Kidney (tissue), 14 donors: Measurements from ENCODE around the gene KIF16B. TPM values are rescaled to one million over a fixed set of nuclear protein-coding genes. Genes with fewer than 3 reads are reported as not detected.

Experiments
- DNase-seq, 5 donors: peaks; one replicate each; pipeline ENCODE4 v3.0.0-alpha.2; 2013 to 2020
- FAIRE-seq: peaks from 2 replicates; lab custom pipeline; 2012; peaks lifted over from hg19 to GRCh38; lab: Jason Lieb, UNC
- H3K27ac ChIP-seq, 2 donors: one replicate each; pipeline ENCODE4 v1.7.0; 2013; ENCODE audit warnings: low read depth in 2 of 2, low read length in 2 of 2, inconsistent platforms in 1 of 2
- H3K27me3 ChIP-seq: one replicate; pipeline ENCODE4 v1.7.1; 2013; ENCODE audit warnings: low read length, inconsistent platforms; ENCODE audit not compliant: control insufficient read depth, insufficient read depth
- H3K36me3 ChIP-seq, 3 donors: one replicate each; pipeline versions ENCODE4 v1.7.0 to v1.7.1; 2013; ENCODE audit warnings: low read length in 3 of 3, control low read depth in 1 of 3, inconsistent platforms in 1 of 3; ENCODE audit not compliant: insufficient read depth in 3 of 3, control insufficient read depth in 2 of 3
- H3K4me1 ChIP-seq, 3 donors: one replicate each; pipeline versions ENCODE4 v1.7.0 to v1.7.1; 2013; ENCODE audit warnings: low read length in 3 of 3, inconsistent platforms in 1 of 3, low read depth in 1 of 3; ENCODE audit not compliant: control insufficient read depth in 2 of 3, insufficient read depth in 2 of 3
- H3K4me3 ChIP-seq, 3 donors: one replicate each; pipeline versions ENCODE4 v1.7.0 to v1.8.1; 2013; ENCODE audit warnings: low read length in 3 of 3, control low read depth in 1 of 3, inconsistent platforms in 1 of 3
- H3K9ac ChIP-seq, 3 donors: one replicate each; pipeline versions ENCODE4 v1.7.0 to v1.7.1; 2013; ENCODE audit warnings: low read length in 3 of 3, control low read depth in 1 of 3, inconsistent platforms in 1 of 3
- H3K9me3 ChIP-seq, 3 donors: one replicate each; pipeline versions ENCODE4 v1.7.0 to v1.7.1; 2013; ENCODE audit warnings: low read length in 3 of 3, control low read depth in 1 of 3, inconsistent platforms in 1 of 3; ENCODE audit not compliant: control insufficient read depth in 2 of 3, insufficient read depth in 1 of 3
- intact Hi-C: fragments of 100-400 bp; cut with DNase I; formaldehyde crosslinking; loops from one replicate; pipeline ENCODE4 v1.11.1; 2022
- polyA plus RNA-seq: library from polyadenylated mRNA; stranded (reverse); fragments of 350-450 nt; fragmentation: Illumina TruSeq; extraction: RNeasy Lipid Tissue Mini Kit (QIAGEN cat#74804); gene quantifications from one replicate; pipeline ENCODE4 v1.2.3, GENCODE V29; 2014; ENCODE audit warnings: low read depth, low replicate concordance; ENCODE audit not compliant: insufficient read depth
- total RNA-seq: library from RNA; stranded (reverse); fragmentation: NEBNext Ultra II Directional; extraction: Animal tissue kit (Norgen Biotek cat#: 25700); gene quantifications from one replicate; pipeline ENCODE4 v1.2.1, GENCODE V29; 2021
- TF ChIP-seq, protein P1 (sequence below): IDR thresholded peaks from 3 replicates; pipeline ENCODE4 v1.5.1; 2012; ENCODE audit warnings: mild to moderate bottlenecking, moderate library complexity, borderline replicate concordance; ENCODE audit not compliant: insufficient read depth; ENCODE audit errors: extremely low read depth
- donor health status: control.
- donor health status: control.
- donor health status: control.
- donor health status: control.
- donor health status: control.
- donor health status: DM: yes; HTN: yes; CAD: no.
- donor health status: Normal renal cell carcinoma (clear cell type).

Gene KIF16B
- total and polyA plus RNA-seq, 2 donors from 2014 or later = 15.0 to 19.7 TPM

DNA sequence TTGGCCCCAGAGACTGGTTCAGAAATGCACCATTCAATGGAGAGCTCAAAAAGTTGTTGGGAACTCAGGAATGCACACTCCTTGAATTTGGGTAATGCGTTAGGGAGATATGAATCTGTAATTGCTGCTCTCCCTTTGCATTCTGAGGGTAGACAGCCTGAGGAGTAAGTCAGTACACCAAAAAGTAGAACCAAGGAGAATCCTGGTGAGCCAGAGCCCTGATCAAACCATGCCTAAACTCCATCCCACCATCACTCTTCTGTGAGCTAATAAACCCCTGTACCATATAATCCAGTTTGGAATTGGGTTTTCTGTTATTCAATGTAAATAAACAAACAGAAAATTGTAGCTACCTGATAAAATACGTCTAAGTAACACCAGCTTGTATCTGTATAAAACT is 90.2 kb downstream of the KIF16B start:
- no peak for FAIRE-seq
- intact Hi-C loops = no loop called here
- no peak overlapping the region for H3K9ac ChIP-seq

DNA sequence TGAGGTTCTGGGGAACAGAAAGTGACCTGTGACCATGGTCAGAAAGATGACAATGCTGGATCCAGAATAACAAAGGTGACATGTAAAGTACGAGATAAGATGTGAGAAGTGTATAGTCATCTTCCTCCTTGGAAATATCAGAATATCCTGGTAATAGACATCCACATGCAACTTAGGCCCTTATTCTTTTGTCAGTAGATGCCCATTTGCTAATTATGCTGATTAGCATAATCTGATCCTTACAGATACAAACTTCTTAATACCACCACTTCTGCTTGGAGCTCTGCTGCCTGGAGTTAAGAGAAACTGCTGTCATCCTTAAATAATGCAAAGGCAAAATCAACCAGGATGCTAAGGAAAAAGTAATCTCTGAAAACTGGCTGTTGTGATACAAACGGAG is 91.3 kb downstream of the KIF16B start:
- Histone ChIP-seq H3K4me3 (no peak overlapping the region), H3K36me3 (peaks cover 0 to 7% (median 3%) of the 10 kb centered on the region in 3 donors), H3K27me3 (no peaks in the 10 kb centered on the region), H3K27ac (no peak overlapping the region), H3K4me1 (no peaks in the 10 kb centered on the region), H3K9ac (no peak overlapping the region), H3K9me3 (no peaks in the 10 kb centered on the region)
- DNase-seq (no peak), FAIRE-seq (no peak)
- intact Hi-C loops = no loop called here
- TF ChIP-seq, protein P1, sequence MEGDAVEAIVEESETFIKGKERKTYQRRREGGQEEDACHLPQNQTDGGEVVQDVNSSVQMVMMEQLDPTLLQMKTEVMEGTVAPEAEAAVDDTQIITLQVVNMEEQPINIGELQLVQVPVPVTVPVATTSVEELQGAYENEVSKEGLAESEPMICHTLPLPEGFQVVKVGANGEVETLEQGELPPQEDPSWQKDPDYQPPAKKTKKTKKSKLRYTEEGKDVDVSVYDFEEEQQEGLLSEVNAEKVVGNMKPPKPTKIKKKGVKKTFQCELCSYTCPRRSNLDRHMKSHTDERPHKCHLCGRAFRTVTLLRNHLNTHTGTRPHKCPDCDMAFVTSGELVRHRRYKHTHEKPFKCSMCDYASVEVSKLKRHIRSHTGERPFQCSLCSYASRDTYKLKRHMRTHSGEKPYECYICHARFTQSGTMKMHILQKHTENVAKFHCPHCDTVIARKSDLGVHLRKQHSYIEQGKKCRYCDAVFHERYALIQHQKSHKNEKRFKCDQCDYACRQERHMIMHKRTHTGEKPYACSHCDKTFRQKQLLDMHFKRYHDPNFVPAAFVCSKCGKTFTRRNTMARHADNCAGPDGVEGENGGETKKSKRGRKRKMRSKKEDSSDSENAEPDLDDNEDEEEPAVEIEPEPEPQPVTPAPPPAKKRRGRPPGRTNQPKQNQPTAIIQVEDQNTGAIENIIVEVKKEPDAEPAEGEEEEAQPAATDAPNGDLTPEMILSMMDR = no peak

More for the DNA sequence above, 90.2 kb downstream of the KIF16B start:
- Histone ChIP-seq H3K4me3 (no peak overlapping the region), H3K27ac (no peak overlapping the region), H3K27me3 (no peaks in the 10 kb centered on the region), H3K36me3 (peaks cover 0 to 7% (median 3%) of the 10 kb centered on the region in 3 donors), H3K9me3 (no peaks in the 10 kb centered on the region), H3K4me1 (no peaks in the 10 kb centered on the region)
- no peak for DNase-seq
- TF ChIP-seq, protein P1 = no peak

DNA sequence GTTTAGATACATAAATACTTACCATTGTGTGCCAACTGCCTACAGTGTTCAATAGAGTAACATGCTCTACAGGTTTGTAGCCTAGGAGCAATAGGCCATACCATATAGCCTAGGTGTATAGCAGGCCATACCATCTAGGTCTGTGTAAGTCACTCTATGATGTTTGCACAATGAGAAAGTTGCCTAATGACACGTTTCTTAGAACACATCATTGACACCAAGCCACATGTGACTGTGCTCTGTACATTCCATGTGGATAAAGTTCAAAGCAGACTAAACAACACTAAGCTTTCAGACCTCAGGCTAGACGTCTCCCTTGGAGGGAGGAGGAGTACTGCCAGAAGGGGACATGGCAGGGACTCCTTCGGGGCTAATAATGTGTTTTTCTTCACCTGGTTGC is 93.6 kb downstream of the KIF16B start:
- no peaks in the 10 kb centered on the region for H3K27me3 ChIP-seq
- no peak for FAIRE-seq

More for the DNA sequence above, 93.6 kb downstream of the KIF16B start:
- Histone ChIP-seq H3K4me3 (no peak overlapping the region), H3K36me3 (peaks cover 0 to 3% (median 2%) of the 10 kb centered on the region in 3 donors), H3K9me3 (no peaks in the 10 kb centered on the region), H3K27ac (no peak overlapping the region), H3K4me1 (peaks cover 0 to 2% (median 0%) of the 10 kb centered on the region in 3 donors), H3K9ac (no peak overlapping the region)
- TF ChIP-seq, protein P1 = no peak
- intact Hi-C loops = no loop called here
- DNase-seq = no peak
